NCI-H82 treated with DMSO at 0.1 percent for 48 hours (cell line): Measurements from ENCODE around the gene IGFL1.
"Not testable (repeated sequence)": the region's sequence is repeated elsewhere in the genome, so short reads cannot be mapped to it uniquely, and the experiment has no call there.

Experiments used
- DNase-seq: peaks from one replicate; lab custom pipeline; 2025; ENCODE audit not compliant: unreplicated experiment; lab: John Stamatoyannopoulos, UW

The IGFL1 gene

GRCh38 chr19:46264801-46265200 lies 35.3 kb downstream of the IGFL1 start:
- not testable (repeated sequence) for DNase-seq

- peak; percentile 25 for DNase-seq
These were observed 35.8 kb downstream of the IGFL1 start for GRCh38 chr19:46265217-46265828.

GRCh38 chr19:46269101-46269500 lies 39.6 kb downstream of the IGFL1 start:
- no peak for DNase-seq

GRCh38 chr19:46270521-46271256 lies 41.1 kb downstream of the IGFL1 start:
- DNase-seq, result no peak

- DNase-seq, result no peak
These were observed 42.1 kb downstream of the IGFL1 start for GRCh38 chr19:46271481-46272197.

- not testable (repeated sequence) for DNase-seq
These were observed 44.4 kb downstream of the IGFL1 start for GRCh38 chr19:46273931-46274330.

GRCh38 chr19:46279177-46279576 lies 49.6 kb downstream of the IGFL1 start:
- no peak for DNase-seq
